SK-N-SH (cell line): Measurements from ENCODE around the gene TOX2. TPM values are rescaled to one million over a fixed set of nuclear protein-coding genes. Genes with fewer than 3 reads are reported as not detected.

Source experiments
- CTCF ChIA-PET: fragments of 300-600, 350-600 bp; formaldehyde crosslinking; extraction: SDS; loops from one replicate; lab custom pipeline; 2021; lab: Yijun Ruan, JAX
- POLR2A ChIA-PET: fragments of 350-600 bp; sonication (Branson Sonifier 250); formaldehyde crosslinking; extraction: SDS; loops from one replicate; lab custom pipeline; 2020; ENCODE audit warnings: antibody characterized with exemption, inconsistent platforms; lab: Yijun Ruan, JAX
- DNase-seq: peaks from one replicate; pipeline ENCODE4 v3.0.0; 2012
- H2AFZ ChIP-seq: fragments of 200-600 bp; sonication (generic); 2 replicates; pipeline ENCODE4 v1.8.1; 2016; ENCODE audit warnings: antibody characterized with exemption, mild to moderate bottlenecking, low read depth
- H3F3A ChIP-seq: fragments of 200-600 bp; sonication (generic); replicated peaks from 2 replicates; pipeline ENCODE3; 2016; ENCODE audit warnings: antibody characterized with exemption, mild to moderate bottlenecking; ENCODE audit not compliant: insufficient read depth
- H3K27ac ChIP-seq, 2 experiments: fragments of 200-500 bp in 1 of 2; fragments of 200-600 bp in 1 of 2; sonication (Bioruptor generic) in 1 of 2; sonication (generic), shearing (Covaris generic) in 1 of 2; 2 replicates each; pipeline versions ENCODE4 v1.5.1 to v1.6.1; 2014 to 2016; ENCODE audit warnings: low read depth in 2 of 2, inconsistent platforms in 1 of 2, low read length in 1 of 2, mild to moderate bottlenecking in 1 of 2, mixed read lengths in 1 of 2
- H3K27me3 ChIP-seq: fragments of 200-600 bp; sonication (generic), shearing (Covaris generic); 2 replicates; pipeline ENCODE4 v1.6.1; 2016; ENCODE audit warnings: mixed run types; ENCODE audit not compliant: insufficient read depth
- H3K36me3 ChIP-seq, 2 experiments: fragments of 200-500 bp in 1 of 2; fragments of 200-600 bp in 1 of 2; sonication (Bioruptor generic) in 1 of 2; sonication (generic) in 1 of 2; replicated peaks in 1 of 2; 2 replicates each; pipeline versions ENCODE3 to v1.5.1; 2014 to 2016; ENCODE audit warnings: low read length in 1 of 2, mild to moderate bottlenecking in 1 of 2; ENCODE audit not compliant: insufficient read depth in 2 of 2, control insufficient read depth in 1 of 2
- H3K4me1 ChIP-seq, 2 experiments: fragments of 200-500 bp in 1 of 2; fragments of 200-600 bp in 1 of 2; sonication (Bioruptor generic) in 1 of 2; sonication (generic), shearing (Covaris generic) in 1 of 2; 2 replicates each; pipeline versions ENCODE4 v1.5.1 to v1.6.1; 2014 to 2016; ENCODE audit warnings: low read depth in 1 of 2, low read length in 1 of 2, mixed run types in 1 of 2; ENCODE audit not compliant: insufficient read depth in 2 of 2, control insufficient read depth in 1 of 2
- H3K4me2 ChIP-seq: fragments of 200-600 bp; sonication (generic), shearing (Covaris generic); 2 replicates; pipeline ENCODE4 v1.6.1; 2017; ENCODE audit warnings: mixed run types
- H3K4me3 ChIP-seq, 2 experiments: fragments of 200-500 bp in 1 of 2; fragments of 200-600 bp in 1 of 2; sonication (Bioruptor generic) in 1 of 2; sonication (generic), shearing (Covaris generic) in 1 of 2; 2 replicates each; pipeline versions ENCODE4 v1.5.1 to v1.8.1; 2014 to 2016; ENCODE audit warnings: low read depth in 2 of 2, inconsistent platforms in 1 of 2, low read length in 1 of 2, mild to moderate bottlenecking in 1 of 2, mixed read lengths in 1 of 2, moderate library complexity in 1 of 2
- H3K79me2 ChIP-seq: fragments of 200-600 bp; sonication (generic); 2 replicates; pipeline ENCODE4 v1.8.1; 2017; ENCODE audit warnings: mild to moderate bottlenecking; ENCODE audit not compliant: insufficient read depth
- H3K9ac ChIP-seq: fragments of 200-600 bp; sonication (generic); 2 replicates; pipeline ENCODE4 v1.6.1; 2017; ENCODE audit warnings: mixed run types
- H3K9me2 ChIP-seq: fragments of 200-600 bp; sonication (generic); 2 replicates; pipeline ENCODE4 v1.6.1; 2017; ENCODE audit warnings: mixed run types
- H3K9me3 ChIP-seq: fragments of 200-600 bp; sonication (generic); 2 replicates; pipeline ENCODE4 v1.6.1; 2017; ENCODE audit warnings: mixed run types, mild to moderate bottlenecking, moderate library complexity
- H4K20me1 ChIP-seq: fragments of 200-600 bp; sonication (generic); 2 replicates; pipeline ENCODE4 v1.6.1; 2017; ENCODE audit warnings: mild to moderate bottlenecking, mixed run types; ENCODE audit not compliant: insufficient read depth
- ELF1 ChIP-seq: IDR thresholded peaks from 2 replicates; pipeline ENCODE4 v1.4.0; 2012
- EP300 ChIP-seq, 2 experiments: IDR thresholded peaks; 2 replicates each; pipeline versions ENCODE4 v1.4.0 to v1.6.1; 2012; ENCODE audit warnings: borderline replicate concordance in 1 of 2, low read depth in 1 of 2, low read length in 1 of 2
- FOSL2 ChIP-seq: IDR thresholded peaks from 2 replicates; pipeline ENCODE4 v1.4.0; 2012; ENCODE audit warnings: low read depth, mild to moderate bottlenecking, moderate library complexity, borderline replicate concordance
- FOXJ3 ChIP-seq: sonication (generic); formaldehyde crosslinking; IDR thresholded peaks from 2 replicates; pipeline ENCODE4 v1.5.1; 2020; ENCODE audit warnings: mild to moderate bottlenecking, missing genetic modification reagents
- GATA2 ChIP-seq: sonication (generic); formaldehyde crosslinking; IDR thresholded peaks from 2 replicates; pipeline ENCODE4 v1.5.0; 2020; ENCODE audit warnings: mild to moderate bottlenecking, missing genetic modification reagents
- JUND ChIP-seq: IDR thresholded peaks from 2 replicates; pipeline ENCODE4 v1.4.0; 2012
- MXI1 ChIP-seq: IDR thresholded peaks from 2 replicates; pipeline ENCODE4 v1.6.1; 2012; ENCODE audit warnings: mild to moderate bottlenecking, low read depth, low read length, improper control_type of control experiment
- NRF1 ChIP-seq: IDR thresholded peaks from 2 replicates; pipeline ENCODE4 v1.6.1; 2012; ENCODE audit warnings: low read depth, mild to moderate bottlenecking, low read length
- POLR2AphosphoS5 ChIP-seq: IDR thresholded peaks from 2 replicates; pipeline ENCODE4 v1.6.1; 2012; ENCODE audit warnings: low read depth, low read length
- RAD21 ChIP-seq: IDR thresholded peaks from 2 replicates; pipeline ENCODE4 v1.6.1; 2012; ENCODE audit warnings: mild to moderate bottlenecking, low read length
- RCOR1 ChIP-seq: fragments of 150-350 bp; IDR thresholded peaks from 2 replicates; pipeline ENCODE4 v1.6.1; 2017; ENCODE audit warnings: antibody characterized with exemption, low read length
- RFX5 ChIP-seq: IDR thresholded peaks from 2 replicates; pipeline ENCODE4 v1.6.1; 2012; ENCODE audit warnings: mild to moderate bottlenecking, improper control_type of control experiment, low read length
- SIN3A ChIP-seq: IDR thresholded peaks from 2 replicates; pipeline ENCODE4 v1.6.1; 2012; ENCODE audit warnings: low read depth, mild to moderate bottlenecking, low read length, moderate library complexity, borderline replicate concordance
- TAF1 ChIP-seq: IDR thresholded peaks from 2 replicates; pipeline ENCODE4 v1.6.1; 2012; ENCODE audit warnings: low read depth, mild to moderate bottlenecking, low read length, moderate library complexity, borderline replicate concordance
- YY1 ChIP-seq: IDR thresholded peaks from 2 replicates; pipeline ENCODE4 v1.4.0; 2012; ENCODE audit warnings: low read depth, mild to moderate bottlenecking
- WGBS: methylation state at CpG from one replicate; pipeline ENCODE4 v1.1.6; 2017; ENCODE audit warnings: low lambda C conversion rate; 5-methylcytosine and 5-hydroxymethylcytosine counted together
- polyA plus RNA-seq, 3 experiments: library from polyadenylated mRNA; depleted of rRNA; stranded (reverse); fragments of >200 nt; gene quantifications; 2 replicates each; pipeline ENCODE4 v1.2.3, GENCODE V29; 2012
- TF ChIP-seq, protein P1 (sequence below): fragments of 150-350 bp; IDR thresholded peaks from 2 replicates; pipeline ENCODE4 v1.6.1; 2016; ENCODE audit warnings: mild to moderate bottlenecking, low read depth, low read length
- TF ChIP-seq, protein P2 (sequence below): fragments of 150-350 bp; IDR thresholded peaks from 2 replicates; pipeline ENCODE4 v1.6.1; 2017; ENCODE audit warnings: antibody characterized with exemption, low read length, low read depth, borderline replicate concordance
- TF ChIP-seq, protein P3 (sequence below): IDR thresholded peaks from 2 replicates; pipeline ENCODE4; 2012
- TF ChIP-seq, protein P4 (sequence below): IDR thresholded peaks from 2 replicates; pipeline ENCODE4 v1.4.0; 2012; ENCODE audit warnings: low read depth, borderline replicate concordance

Gene TOX2
- polyA plus RNA-seq, 1 of the 3 experiments (the other 2 are of a cell fraction) = 15.4 TPM

DNA sequence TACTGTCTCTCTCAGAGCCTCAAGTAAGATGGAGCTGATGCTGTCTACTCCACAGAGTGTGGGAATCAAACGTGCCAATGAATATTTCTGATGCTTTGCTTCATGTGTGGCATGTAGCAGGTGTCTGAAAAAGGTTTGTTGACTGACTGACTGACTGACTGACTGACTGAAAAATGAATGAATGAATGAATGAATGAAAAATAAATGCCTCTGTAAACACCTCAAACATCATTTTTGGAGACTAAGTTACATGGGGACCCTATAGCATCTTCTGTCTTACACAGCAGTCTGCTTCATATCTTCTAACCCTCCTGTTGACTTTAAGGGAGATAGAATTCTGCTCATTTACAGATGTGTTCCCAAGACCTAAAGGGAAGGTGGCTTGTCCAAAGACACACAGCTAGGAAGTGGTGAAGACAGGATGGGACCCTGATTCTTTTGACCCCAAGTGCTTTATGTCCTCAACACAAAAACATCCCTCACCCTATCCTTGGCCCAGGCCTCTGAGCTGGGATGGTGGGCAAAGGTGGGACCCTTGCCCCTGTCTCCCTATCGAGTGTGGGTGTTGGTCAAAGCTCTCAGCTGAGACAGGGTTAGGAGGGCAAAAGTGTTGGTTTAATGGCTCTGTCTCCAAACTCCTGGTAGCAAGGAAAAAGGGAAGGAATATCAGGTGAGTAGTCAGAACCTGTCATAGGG is 104.4 kb downstream of the TOX2 start (continued):
- TF ChIP-seq, protein P1, sequence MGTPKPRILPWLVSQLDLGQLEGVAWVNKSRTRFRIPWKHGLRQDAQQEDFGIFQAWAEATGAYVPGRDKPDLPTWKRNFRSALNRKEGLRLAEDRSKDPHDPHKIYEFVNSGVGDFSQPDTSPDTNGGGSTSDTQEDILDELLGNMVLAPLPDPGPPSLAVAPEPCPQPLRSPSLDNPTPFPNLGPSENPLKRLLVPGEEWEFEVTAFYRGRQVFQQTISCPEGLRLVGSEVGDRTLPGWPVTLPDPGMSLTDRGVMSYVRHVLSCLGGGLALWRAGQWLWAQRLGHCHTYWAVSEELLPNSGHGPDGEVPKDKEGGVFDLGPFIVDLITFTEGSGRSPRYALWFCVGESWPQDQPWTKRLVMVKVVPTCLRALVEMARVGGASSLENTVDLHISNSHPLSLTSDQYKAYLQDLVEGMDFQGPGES = no peak

DNA sequence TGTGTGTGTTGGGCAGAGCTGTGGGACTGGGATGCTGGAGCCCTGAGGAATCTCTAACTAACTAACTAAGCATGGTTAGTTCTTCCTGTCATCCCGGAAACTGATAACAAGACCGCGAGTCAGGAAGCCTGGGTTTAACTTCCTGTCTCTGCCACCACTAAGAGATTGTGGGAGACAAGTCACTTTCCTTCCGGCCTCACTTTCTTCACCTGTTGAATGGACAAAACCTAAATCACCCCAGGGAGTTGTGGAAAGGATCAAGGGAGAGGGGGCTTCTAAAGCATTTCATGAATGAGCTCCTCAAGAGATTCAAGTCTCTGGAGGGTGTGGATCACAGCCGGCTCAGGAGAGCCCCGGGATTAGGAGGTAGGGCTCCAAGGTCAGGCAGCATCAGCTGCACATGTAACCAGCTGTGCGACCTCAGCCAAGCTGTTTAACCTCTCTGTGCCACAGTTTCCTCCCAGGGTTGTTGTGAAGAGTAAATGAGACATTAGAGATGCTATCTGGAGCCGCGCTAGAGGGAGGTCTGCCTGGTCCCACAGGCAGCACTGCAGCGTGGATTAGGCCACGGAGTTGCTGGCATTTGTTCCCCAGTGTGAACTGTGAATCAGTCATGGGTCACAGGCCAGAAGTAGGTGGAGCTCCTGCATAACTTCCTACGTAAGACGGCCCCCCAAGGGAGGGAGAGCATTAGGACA is 105.1 kb downstream of the TOX2 start:
- Histone ChIP-seq H3K27me3 (no peaks in the 10 kb centered on the region), H3K4me2 (no peak overlapping the region; the same call in 1 of the 2 replicates), H3F3A (peaks cover 5% of the 10 kb centered on the region), H2AFZ (no peak overlapping the region), H3K9ac (no peak overlapping the region), H3K79me2 (no peaks in the 10 kb centered on the region), H3K9me2 (no peaks in the 10 kb centered on the region), H3K4me3 (no peak overlapping the region), H3K9me3 (no peaks in the 10 kb centered on the region), H3K36me3 (no peaks in the 10 kb centered on the region), H3K27ac (peak overlapping the region in 1 of 2 experiments; percentile 96; a peak in 2 of 4 replicates), H3K4me1 (peaks cover 34 to 67% of the 10 kb centered on the region in 2 experiments), H4K20me1 (no peaks in the 10 kb centered on the region)
- 72% methylated on average over 12 of the region's 13 CpGs for WGBS
- DNase-seq = no peak
- TF ChIP-seq GATA2 (CRISPR knock-in tag) (peak; percentile 62), NRF1 (no peak)
- ChIA-PET POLR2A (interaction anchor here (1.5 kb wide), 1 partner anchor 8 kb away, joined by 5 read pairs; no protein-coding TSS in a partner anchor), CTCF (interaction anchor here (0.6 to 2.6 kb wide), 6 partner anchors 13 to 481 kb away, joined by 3 to 12 read pairs (median 4); no protein-coding TSS in a partner anchor)

DNA sequence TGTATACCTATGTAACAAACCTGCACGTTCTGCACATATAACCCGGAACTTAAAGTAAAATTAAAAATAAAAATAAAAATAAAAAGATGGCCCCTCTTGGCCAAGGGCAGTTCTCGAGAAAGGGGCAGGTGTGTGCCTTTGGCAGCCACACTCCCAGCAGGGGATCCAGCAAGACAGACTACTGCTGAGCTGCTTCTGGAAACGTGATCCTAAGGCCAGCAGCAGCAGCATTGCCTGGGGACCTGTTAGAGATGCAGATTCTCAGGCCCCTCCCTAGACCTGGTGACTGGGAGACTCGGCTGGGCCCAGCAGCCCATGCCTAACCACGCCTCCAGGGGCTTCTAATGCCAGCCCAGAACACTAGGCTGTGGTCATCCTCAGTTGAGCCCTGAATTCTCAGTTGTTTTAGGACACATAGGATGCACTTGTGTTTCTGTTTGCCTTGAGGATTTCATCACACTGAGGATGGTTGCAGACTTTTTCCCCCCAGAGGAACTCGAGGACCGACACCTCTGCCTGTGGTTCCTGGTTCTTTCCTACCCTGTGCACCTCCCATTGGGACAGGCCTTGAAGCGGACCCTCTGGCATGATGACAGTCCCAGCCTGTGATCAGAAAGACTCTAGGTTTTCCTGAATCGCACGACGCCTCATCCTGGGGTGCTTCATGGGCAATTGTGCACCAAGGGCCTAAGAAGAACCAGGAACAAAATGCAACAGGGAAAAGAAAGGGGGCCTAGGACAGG is 105.9 kb downstream of the TOX2 start:
- POLR2A ChIA-PET = interaction anchor here (1.5 kb wide), 1 partner anchor 9 kb away, joined by 5 read pairs; no protein-coding TSS in a partner anchor
- TF ChIP-seq SIN3A = no peak
- TF ChIP-seq, protein P2, sequence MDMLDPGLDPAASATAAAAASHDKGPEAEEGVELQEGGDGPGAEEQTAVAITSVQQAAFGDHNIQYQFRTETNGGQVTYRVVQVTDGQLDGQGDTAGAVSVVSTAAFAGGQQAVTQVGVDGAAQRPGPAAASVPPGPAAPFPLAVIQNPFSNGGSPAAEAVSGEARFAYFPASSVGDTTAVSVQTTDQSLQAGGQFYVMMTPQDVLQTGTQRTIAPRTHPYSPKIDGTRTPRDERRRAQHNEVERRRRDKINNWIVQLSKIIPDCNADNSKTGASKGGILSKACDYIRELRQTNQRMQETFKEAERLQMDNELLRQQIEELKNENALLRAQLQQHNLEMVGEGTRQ = no peak
- no peak for TF ChIP-seq JUND
- TF ChIP-seq POLR2AphosphoS5 = no peak
- no peak for TF ChIP-seq RFX5
- no peak for TF ChIP-seq FOXJ3 (CRISPR knock-in tag)
- no peak for TF ChIP-seq TAF1
- TF ChIP-seq FOSL2 = no peak
- TF ChIP-seq ELF1 = no peak
- TF ChIP-seq YY1 = no peak
- TF ChIP-seq MXI1 = no peak
- no peak for TF ChIP-seq RCOR1
- no peak for TF ChIP-seq RAD21
- TF ChIP-seq, protein P3, sequence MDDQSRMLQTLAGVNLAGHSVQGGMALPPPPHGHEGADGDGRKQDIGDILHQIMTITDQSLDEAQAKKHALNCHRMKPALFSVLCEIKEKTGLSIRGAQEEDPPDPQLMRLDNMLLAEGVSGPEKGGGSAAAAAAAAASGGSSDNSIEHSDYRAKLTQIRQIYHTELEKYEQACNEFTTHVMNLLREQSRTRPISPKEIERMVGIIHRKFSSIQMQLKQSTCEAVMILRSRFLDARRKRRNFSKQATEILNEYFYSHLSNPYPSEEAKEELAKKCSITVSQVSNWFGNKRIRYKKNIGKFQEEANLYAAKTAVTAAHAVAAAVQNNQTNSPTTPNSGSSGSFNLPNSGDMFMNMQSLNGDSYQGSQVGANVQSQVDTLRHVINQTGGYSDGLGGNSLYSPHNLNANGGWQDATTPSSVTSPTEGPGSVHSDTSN = no peak
- no peak for TF ChIP-seq EP300 (IDR thresholded peaks at IDR 0.05; ENCODE audit: borderline replicate concordance in 1 of 2, low read depth in 1 of 2, low read length in 1 of 2)
- TF ChIP-seq, protein P4, sequence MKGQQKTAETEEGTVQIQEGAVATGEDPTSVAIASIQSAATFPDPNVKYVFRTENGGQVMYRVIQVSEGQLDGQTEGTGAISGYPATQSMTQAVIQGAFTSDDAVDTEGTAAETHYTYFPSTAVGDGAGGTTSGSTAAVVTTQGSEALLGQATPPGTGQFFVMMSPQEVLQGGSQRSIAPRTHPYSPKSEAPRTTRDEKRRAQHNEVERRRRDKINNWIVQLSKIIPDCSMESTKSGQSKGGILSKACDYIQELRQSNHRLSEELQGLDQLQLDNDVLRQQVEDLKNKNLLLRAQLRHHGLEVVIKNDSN = no peak
- no peak for TF ChIP-seq GATA2 (CRISPR knock-in tag)

More for the DNA sequence above, 105.9 kb downstream of the TOX2 start:
- Histone ChIP-seq H3K4me1 (peaks cover 29 to 69% of the 10 kb centered on the region in 2 experiments), H3K27me3 (no peaks in the 10 kb centered on the region), H3K79me2 (no peaks in the 10 kb centered on the region), H3F3A (peaks cover 5% of the 10 kb centered on the region), H3K27ac (peak overlapping the region in 1 of 2 experiments; percentile 96; a peak in 2 of 4 replicates), H3K4me3 (no peak overlapping the region), H4K20me1 (no peaks in the 10 kb centered on the region), H3K4me2 (no peak overlapping the region), H3K36me3 (no peaks in the 10 kb centered on the region), H3K9me2 (no peaks in the 10 kb centered on the region), H3K9me3 (no peaks in the 10 kb centered on the region), H2AFZ (no peak overlapping the region), H3K9ac (no peak overlapping the region)
- CTCF ChIA-PET = interaction anchor here (1.1 to 2.6 kb wide), 5 partner anchors 12 to 482 kb away, joined by 3 to 12 read pairs (median 5); no protein-coding TSS in a partner anchor
- WGBS = 94% methylated on average over 10 of the region's 12 CpGs
- DNase-seq = no peak
